GM12891 (cell line): ENCODE results near the gene RGPD3.

Experiments
- PAX5 ChIP-seq: IDR thresholded peaks from 2 replicates; pipeline ENCODE4 v1.6.1; 2011; ENCODE audit warnings: low read length, moderate library complexity, mild to moderate bottlenecking; ENCODE audit not compliant: insufficient read depth, severe bottlenecking
- POLR2A ChIP-seq: IDR thresholded peaks from 2 replicates; pipeline ENCODE4 v1.6.1; 2011; ENCODE audit warnings: low read depth, low read length, control low read depth
- POLR2AphosphoS5 ChIP-seq: IDR thresholded peaks from 2 replicates; pipeline ENCODE4 v1.6.1; 2011; ENCODE audit warnings: low read depth, low read length, control low read depth
- POU2F2 ChIP-seq: IDR thresholded peaks from 2 replicates; pipeline ENCODE4 v1.6.1; 2011; ENCODE audit warnings: low read depth, mild to moderate bottlenecking, control low read depth, low read length, moderate library complexity
- SPI1 ChIP-seq: IDR thresholded peaks from 2 replicates; pipeline ENCODE4 v1.6.1; 2011; ENCODE audit warnings: low read depth, low read length, control low read depth
- TAF1 ChIP-seq: IDR thresholded peaks from 2 replicates; pipeline ENCODE4 v1.6.1; 2011; ENCODE audit warnings: low read depth, low read length, control low read depth

DNA sequence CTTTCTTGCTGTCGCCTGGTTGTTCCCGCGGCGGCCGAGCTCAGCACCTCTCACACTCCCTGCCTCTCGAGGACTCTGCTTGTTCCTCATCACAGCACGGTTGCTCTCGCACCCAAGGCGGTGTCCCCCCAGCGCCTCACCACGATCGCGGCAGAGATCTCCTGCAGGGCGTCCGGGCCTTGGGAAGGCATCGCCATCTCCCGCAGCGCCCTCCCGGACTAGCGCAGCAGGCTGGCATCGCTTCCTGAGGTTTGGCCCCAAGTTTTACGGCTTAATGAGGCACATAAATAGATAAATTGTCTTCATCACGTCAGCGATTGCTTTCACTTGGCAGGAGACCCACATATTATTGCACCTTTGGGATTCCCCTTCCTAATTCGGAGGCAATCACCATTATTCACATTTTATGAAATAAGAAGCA lies 125.4 kb downstream of the RGPD3 start:
- TF ChIP-seq POLR2A (no peak), POLR2AphosphoS5 (no peak), SPI1 (no peak), TAF1 (no peak), POU2F2 (no peak), PAX5 (no peak)
